AG04449 (cell line): ENCODE data around the gene CSAG1.
"Not testable (repeated sequence)": the region's sequence is repeated elsewhere in the genome, so short reads cannot be mapped to it uniquely, and the experiment has no call there.

ENCODE experiments used
- CTCF ChIA-PET: fragments of 350-600 bp; formaldehyde crosslinking; extraction: SDS; loops from one replicate; lab custom pipeline; 2021; ENCODE audit warnings: antibody characterized with exemption; lab: Yijun Ruan, JAX
- POLR2A ChIA-PET: fragments of 400-600, 350-600 bp; formaldehyde crosslinking; extraction: SDS; loops from one replicate; lab custom pipeline; 2020; ENCODE audit warnings: antibody characterized with exemption, inconsistent platforms; lab: Yijun Ruan, JAX
- DNase-seq: peaks from one replicate; pipeline ENCODE4 v3.0.0-alpha.2; 2010; ENCODE audit warnings: low read depth, low spot score
- H3K4me3 ChIP-seq: 2 replicates; pipeline ENCODE4 v1.5.1; 2011; ENCODE audit warnings: low read depth, mild to moderate bottlenecking, control low read depth, low read length
- CTCF ChIP-seq: IDR thresholded peaks from one replicate; pipeline ENCODE4 v1.5.1; 2011; ENCODE audit warnings: mild to moderate bottlenecking, moderate library complexity, low read length, control low read depth, inconsistent platforms; ENCODE audit not compliant: insufficient read depth; ENCODE audit errors: missing control alignments

The CSAG1 gene

DNA sequence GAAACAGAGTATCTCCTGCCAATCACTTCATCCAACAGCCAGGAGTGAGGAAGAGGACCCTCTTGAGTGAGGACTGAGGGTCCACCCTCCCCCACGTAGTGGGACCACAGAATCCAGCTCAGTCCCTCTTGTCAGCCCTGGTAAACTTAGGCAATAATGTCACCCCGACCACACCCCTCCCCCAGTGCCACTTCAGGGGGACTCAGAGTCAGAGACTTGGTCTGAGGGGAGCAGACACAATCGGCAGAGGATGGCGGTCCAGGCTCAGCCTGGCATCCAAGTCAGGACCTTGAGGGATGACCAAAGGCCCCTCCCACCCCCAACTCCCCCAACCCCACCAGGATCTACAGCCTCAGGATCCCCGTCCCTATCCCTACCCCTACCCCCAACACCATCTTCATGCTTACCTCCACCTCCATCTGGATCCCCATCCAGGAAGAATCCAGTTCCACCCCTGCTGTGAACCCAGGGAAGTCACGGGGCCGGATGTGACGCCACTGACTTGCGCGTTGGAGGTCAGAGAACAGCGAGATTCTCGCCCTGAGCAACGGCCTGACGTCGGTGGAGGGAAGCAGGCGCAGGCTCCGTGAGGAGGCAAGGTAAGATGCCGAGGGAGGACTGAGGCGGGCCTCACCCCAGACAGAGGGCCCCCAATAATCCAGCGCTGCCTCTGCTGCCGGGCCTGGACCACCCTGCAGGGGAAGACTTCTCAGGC, at the start of gene CSAG1, which contains the start of gene MAGEA12:
Gene CSAG1, minus strand, starts transcription at position 461 of the 715 bp plus-strand sequence. CDS start 1,261 bp downstream, outside the sequence.
Gene MAGEA12, plus strand, starts transcription at position 497 of the 715 bp plus-strand sequence. CDS start 2,405 bp downstream, outside the sequence.
- DNase-seq: no peak
- POLR2A ChIA-PET: no interaction called here
- CTCF ChIA-PET: no interaction called here
- TF ChIP-seq CTCF: no peak
- H3K4me3 ChIP-seq: no peak within 1 kb of the TSS

DNA sequence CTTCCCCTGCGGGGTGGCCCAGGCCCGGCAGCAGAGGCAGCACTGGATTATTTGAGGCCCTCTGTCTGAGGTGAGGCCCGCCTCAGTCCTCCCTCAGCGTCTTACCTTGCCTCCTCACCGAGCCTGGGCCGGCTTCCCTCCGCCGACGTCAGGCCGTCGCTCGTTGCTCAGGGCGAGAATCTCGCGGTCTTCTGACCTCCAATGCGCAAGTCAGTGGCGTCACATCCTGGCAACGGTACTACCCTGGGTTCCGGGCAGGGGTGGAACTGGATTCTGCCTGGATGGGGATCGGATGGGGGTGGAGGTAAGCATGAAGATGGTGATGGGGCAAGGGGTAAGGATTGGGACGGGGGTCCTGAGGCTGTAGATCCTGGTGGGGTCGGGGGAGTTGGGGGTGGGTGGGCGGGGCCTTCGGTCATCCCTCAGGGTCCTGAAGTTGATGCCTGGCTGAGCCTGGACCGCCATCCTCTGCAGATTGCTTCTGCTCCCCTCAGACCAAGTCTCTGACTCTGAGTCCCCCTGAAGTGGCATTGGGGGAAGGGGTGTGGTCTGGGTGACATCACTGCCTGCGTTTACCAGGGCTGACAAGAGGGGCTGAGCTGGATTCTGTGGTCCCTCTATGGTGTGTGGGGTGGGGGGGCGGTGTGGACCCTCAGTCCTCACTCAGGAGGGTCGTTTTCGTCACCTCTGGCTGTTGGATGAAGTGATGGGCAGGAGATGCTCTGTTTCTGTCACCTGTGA, 36.2 kb upstream of the CSAG1 start, which contains the start of gene MAGEA6:
Gene MAGEA6, minus strand, starts transcription at position 141 of the 741 bp plus-strand sequence. CDS start 2,039 bp downstream, outside the sequence.
- POLR2A ChIA-PET, DNase-seq, H3K4me3 ChIP-seq, CTCF ChIA-PET: not testable (repeated sequence)

GRCh38 chrX:152766562-152766961, 33.0 kb upstream of the CSAG1 start:
- CTCF ChIA-PET, DNase-seq, H3K4me3 ChIP-seq, POLR2A ChIA-PET: not testable (repeated sequence)

DNA sequence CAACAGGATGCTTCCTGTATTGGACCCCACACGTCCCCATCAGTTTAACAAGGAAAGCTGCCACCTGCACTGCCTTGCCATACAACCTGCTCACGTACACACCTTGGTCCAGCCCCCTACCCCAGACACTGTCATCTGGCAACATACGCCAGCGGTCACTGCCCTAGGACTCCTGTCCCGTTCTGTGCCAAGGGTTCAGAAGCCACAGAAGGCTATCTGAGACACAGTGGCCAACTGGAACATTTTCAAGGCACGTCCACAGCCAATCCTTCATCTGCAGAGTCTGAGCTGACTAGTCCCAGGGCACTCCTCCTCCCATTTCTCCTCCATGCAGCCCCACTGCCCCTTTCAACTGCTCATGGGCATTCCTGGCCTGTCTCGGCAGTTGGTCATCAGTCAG, 28.1 kb upstream of the CSAG1 start:
- POLR2A ChIA-PET, CTCF ChIA-PET, DNase-seq, H3K4me3 ChIP-seq: not testable (repeated sequence)

- H3K4me3 ChIP-seq, CTCF ChIA-PET, DNase-seq, POLR2A ChIA-PET: not testable (repeated sequence)
Observed at GRCh38 chrX:152759544-152759943, 26.0 kb upstream of the CSAG1 start.

DNA sequence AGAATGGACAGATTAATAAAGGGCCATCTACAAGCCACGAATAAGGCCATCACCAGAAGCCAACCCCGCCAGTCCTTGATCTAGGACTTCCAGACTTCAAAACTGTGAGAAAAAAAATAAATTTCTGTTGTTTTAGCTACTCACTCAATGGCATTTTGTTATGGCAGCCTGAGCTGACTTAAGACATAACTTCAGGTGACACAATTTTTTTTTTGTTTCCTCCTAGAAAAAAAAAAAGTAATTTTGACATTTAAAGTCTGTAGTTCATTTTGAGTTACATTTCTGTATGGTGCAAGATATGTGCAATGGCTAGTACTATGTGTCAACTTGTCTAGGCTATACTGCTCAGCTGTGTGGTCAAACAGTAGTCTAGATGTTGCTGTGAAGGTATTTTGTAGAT, 25.4 kb upstream of the CSAG1 start, which contains the start of gene CSAG3:
Gene CSAG3, plus strand, starts transcription at position 301 of the 400 bp plus-strand sequence.
- CTCF ChIA-PET, POLR2A ChIA-PET, DNase-seq, H3K4me3 ChIP-seq: not testable (repeated sequence)

DNA sequence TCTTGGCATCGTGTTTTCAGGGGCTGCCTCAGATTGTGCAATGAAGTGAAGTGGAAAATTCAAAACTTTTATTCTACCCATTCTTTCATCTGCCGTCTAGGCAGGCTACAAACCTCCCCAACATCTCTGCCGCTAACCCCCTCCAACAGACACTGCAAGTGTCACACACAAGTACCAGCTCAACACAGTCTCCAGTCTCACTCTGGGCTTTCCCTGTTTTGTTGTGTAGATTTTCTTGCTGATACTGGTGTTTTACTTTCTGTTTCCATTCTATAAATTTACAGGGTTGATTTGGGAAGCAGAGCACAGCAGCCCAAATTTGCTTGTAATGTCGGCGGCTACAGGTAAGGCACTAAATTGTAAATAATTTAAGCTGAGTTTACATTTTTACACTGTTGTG, 21.4 kb upstream of the CSAG1 start:
- DNase-seq, CTCF ChIA-PET, H3K4me3 ChIP-seq, POLR2A ChIA-PET: not testable (repeated sequence)

- CTCF ChIA-PET, DNase-seq, POLR2A ChIA-PET, H3K4me3 ChIP-seq: not testable (repeated sequence)
Observed at GRCh38 chrX:152753686-152754650, 20.4 kb upstream of the CSAG1 start, which contains the start of gene MAGEA2. Gene MAGEA2 (minus strand): TSS chrX:152753842. CDS start chrX:152751363, 2,479 bp downstream.

GRCh38 chrX:152738560-152738959, 5.0 kb upstream of the CSAG1 start:
- TF ChIP-seq CTCF: no peak
- ChIA-PET POLR2A (no interaction called here), CTCF (no interaction called here)
- H3K4me3 ChIP-seq: no peak overlapping the region
- no peak for DNase-seq

- POLR2A ChIA-PET, CTCF ChIA-PET, DNase-seq, H3K4me3 ChIP-seq: not testable (repeated sequence)
Observed at GRCh38 chrX:152736528-152736927, 3.0 kb upstream of the CSAG1 start.
